Stimulated activated CD8-positive, alpha-beta memory T cell treated with anti-CD3 and anti-CD28 coated beads, Interleukin-7, amount 100 ng/mL, for 24 hours (primary cell): Measurements from ENCODE around the gene GRID1.

ENCODE experiments used
- DNase-seq: peaks from one replicate; pipeline ENCODE4 v3.0.0-alpha.2; 2020; ENCODE audit warnings: low read depth

GRID1 gene

GRCh38 chr10:86229811-86230556 lies 136.6 kb downstream of the GRID1 start:
- DNase-seq, result no peak

- no peak for DNase-seq
Observed at GRCh38 chr10:86229376-86229775, 137.2 kb downstream of the GRID1 start.

- DNase-seq, result no peak
Observed at GRCh38 chr10:86227501-86228258, 138.9 kb downstream of the GRID1 start.

- no peak for DNase-seq
Observed at GRCh38 chr10:86226781-86227201, 139.8 kb downstream of the GRID1 start.

GRCh38 chr10:86226016-86226415 lies 140.6 kb downstream of the GRID1 start:
- no peak for DNase-seq

GRCh38 chr10:86225103-86225782 lies 141.4 kb downstream of the GRID1 start:
- no peak for DNase-seq

GRCh38 chr10:86224354-86225102 lies 142.1 kb downstream of the GRID1 start:
- DNase-seq, result no peak

GRCh38 chr10:86223256-86223655 lies 143.3 kb downstream of the GRID1 start:
- DNase-seq, result no peak

- no peak for DNase-seq
Observed at GRCh38 chr10:86222687-86223086, 143.9 kb downstream of the GRID1 start.

GRCh38 chr10:86222336-86222650 lies 144.3 kb downstream of the GRID1 start:
- DNase-seq, result no peak

GRCh38 chr10:86221442-86222335 lies 144.9 kb downstream of the GRID1 start:
- DNase-seq, result no peak

- no peak for DNase-seq
Observed at GRCh38 chr10:86220626-86221025, 146.0 kb downstream of the GRID1 start.

GRCh38 chr10:86219271-86219670 lies 147.3 kb downstream of the GRID1 start:
- DNase-seq, result no peak

- no peak for DNase-seq
Observed at GRCh38 chr10:86218842-86219241, 147.8 kb downstream of the GRID1 start.

GRCh38 chr10:86218160-86218559 lies 148.4 kb downstream of the GRID1 start:
- no peak for DNase-seq

GRCh38 chr10:86217371-86218080 lies 149.1 kb downstream of the GRID1 start:
- DNase-seq, result no peak

- no peak for DNase-seq
Observed at GRCh38 chr10:86216886-86217285, 149.7 kb downstream of the GRID1 start.

- DNase-seq, result no peak
Observed at GRCh38 chr10:86215712-86216111, 150.9 kb downstream of the GRID1 start.

GRCh38 chr10:86215046-86215445 lies 151.5 kb downstream of the GRID1 start:
- no peak for DNase-seq

GRCh38 chr10:86213148-86213547 lies 153.4 kb downstream of the GRID1 start:
- no peak for DNase-seq

GRCh38 chr10:86212391-86212700 lies 154.2 kb downstream of the GRID1 start:
- no peak for DNase-seq
